Activated CD8-positive, alpha-beta T cell treated with anti-CD3 and anti-CD28 coated beads, Interleukin-2, amount 10 ng/mL, durations not matched to agents 7 days and 5 days (primary cell): ENCODE results near the gene CEP170B. TPM values are rescaled to one million over a fixed set of nuclear protein-coding genes. Genes with fewer than 3 reads are reported as not detected.

Experiments
- ATAC-seq: fragments of 150-1000 bp; cut with Tn5 transposase; one replicate; pipeline ENCODE4 v1.10.0; 2021; ENCODE audit warnings: moderate library complexity
- CTCF ChIA-PET: fragments of 350-600 bp; sonication (Branson Sonifier 250); formaldehyde crosslinking; loops from one replicate; lab custom pipeline; 2021; ENCODE audit warnings: antibody characterized with exemption; lab: Charles Lee
- POLR2A ChIA-PET: fragments of 350-600 bp; sonication (Branson Sonifier 250); formaldehyde crosslinking; loops from one replicate; lab custom pipeline; 2021; ENCODE audit warnings: antibody characterized with exemption; lab: Charles Lee
- DNase-seq: peaks from one replicate; pipeline ENCODE4 v3.0.0-alpha.2; 2020
- H3K27ac Mint-ChIP-seq: one replicate; pipeline ENCODE4 v1.8.0; 2021; ENCODE audit warnings: mild to moderate bottlenecking, mixed read lengths
- H3K27me3 Mint-ChIP-seq: one replicate; pipeline ENCODE4 v1.8.0; 2021; ENCODE audit warnings: low read depth, mixed read lengths
- H3K36me3 Mint-ChIP-seq: one replicate; pipeline ENCODE4 v1.8.0; 2021; ENCODE audit warnings: low read depth, mixed read lengths
- H3K4me1 Mint-ChIP-seq: one replicate; pipeline ENCODE4 v1.8.0; 2021; ENCODE audit warnings: low read depth, mixed read lengths
- H3K4me3 Mint-ChIP-seq: one replicate; pipeline ENCODE4 v1.8.0; 2021; ENCODE audit warnings: mild to moderate bottlenecking, mixed read lengths
- H3K9me3 Mint-ChIP-seq: one replicate; pipeline ENCODE4 v1.8.0; 2022; ENCODE audit warnings: mixed read lengths; ENCODE audit not compliant: insufficient read depth
- total RNA-seq, 2 experiments: library from RNA; stranded (reverse); gene quantifications; one replicate each; pipeline ENCODE4 v1.2.3, GENCODE V29; 2021

Gene CEP170B
- total RNA-seq, 2 experiments from 2014 or later, result 2.5 to 2.7 TPM

GRCh38 chr14:104924421-104925213 lies 59.5 kb downstream of the CEP170B start, which contains the start of gene PLD4:
Gene PLD4 (plus strand): TSS chr14:104924879. CDS start chr14:104927141, 2,262 bp downstream.
- no peak within 1 kb of the TSS for H3K27ac Mint-ChIP-seq
- H3K4me3 Mint-ChIP-seq, result no peak within 1 kb of the TSS
- H3K27me3 Mint-ChIP-seq, result peaks cover 8% of the 10 kb centered on the region
- DNase-seq (no peak), ATAC-seq (no peak)
- H3K36me3 Mint-ChIP-seq, result no peaks in the 10 kb centered on the region
- no peaks in the 10 kb centered on the region for H3K4me1 Mint-ChIP-seq
- H3K9me3 Mint-ChIP-seq, result no peaks in the 10 kb centered on the region
- ChIA-PET POLR2A (interaction anchor here (0.5 kb wide), 1 partner anchor 302 kb away, joined by 3 read pairs; no protein-coding TSS in a partner anchor), CTCF (no interaction called here)

GRCh38 chr14:104925214-104925854 lies 60.3 kb downstream of the CEP170B start:
- no peaks in the 10 kb centered on the region for H3K4me1 Mint-ChIP-seq
- ChIA-PET CTCF (no interaction called here), POLR2A (no interaction called here)
- DNase-seq (no peak), ATAC-seq (no peak)
- H3K9me3 Mint-ChIP-seq, result no peaks in the 10 kb centered on the region
- H3K27ac Mint-ChIP-seq, result no peak overlapping the region
- H3K4me3 Mint-ChIP-seq, result no peak overlapping the region
- H3K27me3 Mint-ChIP-seq, result peaks cover 4% of the 10 kb centered on the region
- H3K36me3 Mint-ChIP-seq, result no peaks in the 10 kb centered on the region

- H3K27me3 Mint-ChIP-seq, result peaks cover 4% of the 10 kb centered on the region
- H3K4me1 Mint-ChIP-seq, result no peaks in the 10 kb centered on the region
- H3K27ac Mint-ChIP-seq, result no peak overlapping the region
- POLR2A ChIA-PET, result no interaction called here
- no peaks in the 10 kb centered on the region for H3K36me3 Mint-ChIP-seq
- CTCF ChIA-PET, result no interaction called here
- H3K9me3 Mint-ChIP-seq, result no peaks in the 10 kb centered on the region
- ATAC-seq (no peak), DNase-seq (no peak)
- H3K4me3 Mint-ChIP-seq, result no peak overlapping the region
Measured at GRCh38 chr14:104925855-104926609, 61.0 kb downstream of the CEP170B start.

DNA sequence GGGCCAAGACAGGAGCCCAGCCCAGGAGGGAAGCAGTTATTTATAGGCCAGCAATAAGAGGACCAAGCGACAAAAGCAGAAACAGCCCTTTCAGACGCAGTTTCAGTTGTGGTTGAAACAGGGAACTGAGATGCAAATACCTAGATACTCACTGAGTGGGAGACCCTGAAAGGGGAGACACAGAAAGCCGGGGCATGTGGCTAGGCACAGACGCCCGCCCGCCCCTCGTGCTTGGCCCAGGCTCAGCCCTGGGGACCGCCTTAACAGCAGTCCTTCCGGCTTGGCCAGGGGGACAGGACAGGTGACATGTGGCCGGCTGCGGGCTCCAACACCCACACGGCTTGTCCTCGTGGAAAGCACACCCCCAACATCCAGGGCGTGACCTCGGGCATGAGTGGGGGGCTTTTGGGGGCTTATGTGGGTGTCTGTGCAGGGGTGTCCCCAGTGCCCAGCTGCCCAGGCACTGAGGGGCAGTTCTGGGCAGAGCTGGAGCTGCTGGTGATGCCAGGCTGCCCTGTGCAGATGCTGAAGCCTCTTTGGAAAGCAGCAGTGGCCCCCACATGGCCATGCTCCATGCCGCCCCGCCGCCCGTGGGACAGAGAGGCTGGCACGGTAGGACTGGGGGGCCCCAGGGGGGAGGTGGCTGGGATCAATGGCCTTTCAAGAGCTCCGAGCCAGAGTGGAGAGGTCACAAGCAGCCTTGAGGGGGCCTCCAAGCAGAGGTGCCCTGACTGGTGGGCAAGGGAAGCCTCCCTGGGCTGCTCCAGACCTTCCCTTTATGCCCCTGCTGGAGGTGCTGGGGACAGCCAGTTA lies 61.8 kb downstream of the CEP170B start:
- H3K36me3 Mint-ChIP-seq, result no peaks in the 10 kb centered on the region
- no peak for DNase-seq
- no peak overlapping the region for H3K4me3 Mint-ChIP-seq
- peak; percentile 22 for ATAC-seq
- POLR2A ChIA-PET, result no interaction called here
- H3K27me3 Mint-ChIP-seq, result no peaks in the 10 kb centered on the region
- CTCF ChIA-PET, result no interaction called here
- H3K27ac Mint-ChIP-seq, result no peak overlapping the region
- H3K4me1 Mint-ChIP-seq, result no peaks in the 10 kb centered on the region
- no peaks in the 10 kb centered on the region for H3K9me3 Mint-ChIP-seq

GRCh38 chr14:104927432-104927816 lies 62.4 kb downstream of the CEP170B start:
- ATAC-seq, result no peak
- H3K27me3 Mint-ChIP-seq, result no peaks in the 10 kb centered on the region
- H3K4me3 Mint-ChIP-seq, result no peak overlapping the region
- H3K4me1 Mint-ChIP-seq, result no peaks in the 10 kb centered on the region
- no peak overlapping the region for H3K27ac Mint-ChIP-seq
- POLR2A ChIA-PET, result no interaction called here
- CTCF ChIA-PET, result no interaction called here
- DNase-seq, result no peak
- no peaks in the 10 kb centered on the region for H3K9me3 Mint-ChIP-seq
- no peaks in the 10 kb centered on the region for H3K36me3 Mint-ChIP-seq

- Mint-ChIP-seq H3K36me3 (no peaks in the 10 kb centered on the region), H3K27ac (no peak overlapping the region), H3K9me3 (no peaks in the 10 kb centered on the region), H3K4me3 (no peak overlapping the region), H3K27me3 (no peaks in the 10 kb centered on the region), H3K4me1 (no peaks in the 10 kb centered on the region)
- ATAC-seq, result no peak
- DNase-seq, result no peak
- ChIA-PET CTCF (interaction anchor here (1.6 kb wide), 1 partner anchor 117 kb away, joined by 4 read pairs; no protein-coding TSS in a partner anchor), POLR2A (no interaction called here)
Measured at GRCh38 chr14:104927901-104928300, 62.8 kb downstream of the CEP170B start.

- no peak for ATAC-seq
- Mint-ChIP-seq H3K27ac (no peak overlapping the region), H3K36me3 (no peaks in the 10 kb centered on the region), H3K4me1 (no peaks in the 10 kb centered on the region), H3K27me3 (no peaks in the 10 kb centered on the region), H3K4me3 (no peak overlapping the region), H3K9me3 (no peaks in the 10 kb centered on the region)
- DNase-seq, result no peak
- POLR2A ChIA-PET, result no interaction called here
- CTCF ChIA-PET, result interaction anchor here (1.6 kb wide), 1 partner anchor 116 kb away, joined by 4 read pairs; no protein-coding TSS in a partner anchor
Measured at GRCh38 chr14:104928391-104929133, 63.5 kb downstream of the CEP170B start.

DNA sequence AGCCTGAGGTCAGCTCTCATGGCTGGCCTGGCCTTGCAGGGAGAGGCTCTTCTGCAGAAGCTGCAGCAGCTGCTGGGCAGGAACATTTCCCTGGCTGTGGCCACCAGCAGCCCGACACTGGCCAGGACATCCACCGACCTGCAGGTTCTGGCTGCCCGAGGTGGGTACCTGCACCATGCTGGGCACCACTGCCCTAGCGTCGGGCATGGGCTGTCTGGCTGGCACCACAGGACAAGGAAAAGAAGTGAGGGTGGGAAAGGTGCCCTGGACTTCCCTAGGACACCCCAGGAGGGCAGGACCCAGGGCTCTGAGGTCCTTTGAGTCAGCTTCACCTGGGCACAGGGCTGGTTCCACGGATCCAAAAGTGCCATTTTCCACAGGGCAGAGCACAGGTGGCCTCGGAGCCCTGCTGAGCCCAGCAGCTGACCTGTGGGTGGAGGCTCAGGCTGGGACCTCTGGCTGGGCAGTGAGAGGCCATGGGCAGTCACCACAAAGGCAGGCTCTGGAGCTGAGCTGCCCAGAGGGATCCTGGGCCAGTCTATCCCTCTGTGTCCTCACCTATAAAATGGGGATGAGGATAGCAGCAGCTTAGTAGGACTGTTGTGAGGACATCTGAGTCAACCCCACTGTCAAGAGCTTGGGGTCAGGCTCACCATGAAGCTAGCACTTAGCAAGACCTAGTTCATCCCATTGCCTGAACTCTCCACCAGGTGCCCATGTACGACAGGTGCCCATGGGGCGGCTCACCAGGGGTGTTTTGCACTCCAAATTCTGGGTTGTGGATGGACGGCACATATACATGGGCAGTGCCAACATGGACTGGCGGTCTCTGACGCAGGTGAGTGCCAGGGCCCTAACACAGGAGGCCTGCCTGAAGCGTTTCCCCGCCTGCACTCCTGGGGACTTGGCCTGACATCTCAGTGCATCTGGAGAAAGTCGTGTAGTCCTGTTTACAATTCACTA lies 64.5 kb downstream of the CEP170B start:
- Mint-ChIP-seq H3K4me3 (no peak overlapping the region), H3K9me3 (no peaks in the 10 kb centered on the region), H3K36me3 (no peaks in the 10 kb centered on the region), H3K27ac (no peak overlapping the region), H3K27me3 (peaks cover 6% of the 10 kb centered on the region), H3K4me1 (no peaks in the 10 kb centered on the region)
- ATAC-seq, result no peak
- no peak for DNase-seq
- ChIA-PET CTCF (interaction anchor here (1.6 kb wide), 1 partner anchor 115 kb away, joined by 4 read pairs; no protein-coding TSS in a partner anchor), POLR2A (no interaction called here)

GRCh38 chr14:104930526-104931303 lies 65.6 kb downstream of the CEP170B start:
- ATAC-seq (no peak), DNase-seq (no peak)
- no peaks in the 10 kb centered on the region for H3K36me3 Mint-ChIP-seq
- no peak overlapping the region for H3K4me3 Mint-ChIP-seq
- CTCF ChIA-PET, result no interaction called here
- peaks cover 14% of the 10 kb centered on the region for H3K27me3 Mint-ChIP-seq
- H3K4me1 Mint-ChIP-seq, result no peaks in the 10 kb centered on the region
- POLR2A ChIA-PET, result interaction anchor here (0.5 kb wide), 1 partner anchor 672 kb away, joined by 4 read pairs; no protein-coding TSS in a partner anchor
- H3K27ac Mint-ChIP-seq, result no peak overlapping the region
- H3K9me3 Mint-ChIP-seq, result no peaks in the 10 kb centered on the region
